SK-N-SH treated with all-trans-retinoic acid at 6 μM for 48 hours (cell line): ENCODE results near the gene CFAP251.

Experiments used
- ATAC-seq: fragments of 200-7000 bp; cut with Tn5 transposase; 3 replicates; pipeline ENCODE4 v1.9.1; 2020; ENCODE audit warnings: mild to moderate bottlenecking, moderate library complexity
- ARNTL ChIP-seq: fragments of 450-650 bp; formaldehyde crosslinking; IDR thresholded peaks from 2 replicates; pipeline ENCODE4 v1.5.0; 2020; ENCODE audit warnings: low read depth, mild to moderate bottlenecking, moderate library complexity, borderline replicate concordance
- BACH2 ChIP-seq: fragments of 250-450 bp; sonication (Bioruptor Pico); IDR thresholded peaks from 2 replicates; pipeline ENCODE4 v1.9.0; 2021; ENCODE audit warnings: mild to moderate bottlenecking, borderline replicate concordance
- CREB5 ChIP-seq: fragments of 250-450 bp; sonication (Bioruptor Pico); IDR thresholded peaks from 2 replicates; pipeline ENCODE4 v1.5.1; 2020; ENCODE audit warnings: low read depth, mild to moderate bottlenecking, moderate library complexity
- CSDC2 ChIP-seq: fragments of 250-450 bp; sonication (Bioruptor Pico); IDR thresholded peaks from 2 replicates; pipeline ENCODE4 v1.5.0; 2020; ENCODE audit warnings: mild to moderate bottlenecking, moderate library complexity
- CSRNP3 ChIP-seq: fragments of 250-450 bp; sonication (Bioruptor Pico); IDR thresholded peaks from 2 replicates; pipeline ENCODE4 v1.5.1; 2021; ENCODE audit warnings: mild to moderate bottlenecking, moderate library complexity
- ESRRG ChIP-seq: fragments of 250-450 bp; sonication (Bioruptor Pico); IDR thresholded peaks from 2 replicates; pipeline ENCODE4 v1.6.1; 2021; ENCODE audit warnings: mild to moderate bottlenecking
- GLIS3 ChIP-seq: fragments of 250-450 bp; sonication (Bioruptor Pico); IDR thresholded peaks from 2 replicates; pipeline ENCODE4 v1.5.0; 2020; ENCODE audit warnings: mild to moderate bottlenecking, moderate library complexity
- OSR1 ChIP-seq: fragments of 250-450 bp; sonication (Bioruptor Pico); IDR thresholded peaks from 2 replicates; pipeline ENCODE4 v1.8.0; 2022; ENCODE audit warnings: moderate library complexity, mild to moderate bottlenecking, inconsistent platforms
- POU6F1 ChIP-seq: fragments of 250-450 bp; sonication (Bioruptor Pico); IDR thresholded peaks from 2 replicates; pipeline ENCODE4 v1.8.0; 2021; ENCODE audit warnings: low read depth, mild to moderate bottlenecking, moderate library complexity, borderline replicate concordance
- PPARA ChIP-seq: fragments of 250-450 bp; sonication (Bioruptor Pico); IDR thresholded peaks from 2 replicates; pipeline ENCODE4 v1.5.0; 2020; ENCODE audit warnings: mild to moderate bottlenecking, borderline replicate concordance
- RARB ChIP-seq: fragments of 250-450 bp; sonication (Bioruptor Pico); IDR thresholded peaks from 2 replicates; pipeline ENCODE4 v1.8.0; 2021; ENCODE audit warnings: mild to moderate bottlenecking, moderate library complexity
- SNAI2 ChIP-seq: fragments of 250-450 bp; sonication (Bioruptor Pico); IDR thresholded peaks from 2 replicates; pipeline ENCODE4 v1.5.0; 2020; ENCODE audit warnings: mild to moderate bottlenecking, moderate library complexity
- TCF4 ChIP-seq: fragments of 250-450 bp; sonication (Bioruptor Pico); IDR thresholded peaks from 2 replicates; pipeline ENCODE4 v1.8.0; 2021; ENCODE audit warnings: mild to moderate bottlenecking, moderate library complexity, borderline replicate concordance
- TOX ChIP-seq: fragments of 250-450 bp; sonication (Bioruptor Pico); IDR thresholded peaks from 2 replicates; pipeline ENCODE4 v1.8.0; 2021; ENCODE audit warnings: mild to moderate bottlenecking, moderate library complexity, borderline replicate concordance
- TSHZ2 ChIP-seq: fragments of 250-450 bp; sonication (Bioruptor Pico); IDR thresholded peaks from 2 replicates; pipeline ENCODE4 v1.5.0; 2020; ENCODE audit warnings: mild to moderate bottlenecking, moderate library complexity
- ZC3H10 ChIP-seq: fragments of 250-450 bp; sonication (Bioruptor Pico); IDR thresholded peaks from 2 replicates; pipeline ENCODE4 v1.5.1; 2021; ENCODE audit warnings: mild to moderate bottlenecking, moderate library complexity
- ZFP3 ChIP-seq: fragments of 250-450 bp; sonication (Bioruptor Pico); IDR thresholded peaks from 2 replicates; pipeline ENCODE4 v1.5.0; 2020; ENCODE audit warnings: mild to moderate bottlenecking, moderate library complexity
- ZFP30 ChIP-seq: fragments of 450-650 bp; formaldehyde crosslinking; IDR thresholded peaks from 2 replicates; pipeline ENCODE4 v1.5.0; 2022; ENCODE audit warnings: mild to moderate bottlenecking, moderate library complexity
- ZNF565 ChIP-seq: fragments of 450-650 bp; formaldehyde crosslinking; conservative IDR thresholded peaks from 2 replicates; pipeline ENCODE4 v1.5.0; 2020; ENCODE audit warnings: low read depth, mild to moderate bottlenecking, moderate library complexity
- ZNF70 ChIP-seq: fragments of 450-650 bp; formaldehyde crosslinking; IDR thresholded peaks from 2 replicates; pipeline ENCODE4 v1.5.0; 2020; ENCODE audit warnings: mild to moderate bottlenecking, moderate library complexity
- ZNF8 ChIP-seq: fragments of 450-650 bp; formaldehyde crosslinking; IDR thresholded peaks from 2 replicates; pipeline ENCODE4 v1.5.0; 2020; ENCODE audit warnings: mild to moderate bottlenecking, moderate library complexity

CFAP251 gene

GRCh38 chr12:122048151-122048550 lies 129.8 kb downstream of the CFAP251 start:
- no peak for ATAC-seq

GRCh38 chr12:122049827-122050226 lies 131.4 kb downstream of the CFAP251 start:
- no peak for TF ChIP-seq ARNTL
- TF ChIP-seq TOX (CRISPR knock-in tag) = no peak
- no peak for TF ChIP-seq SNAI2
- TF ChIP-seq ZNF70 (CRISPR knock-in tag) = no peak
- no peak for TF ChIP-seq GLIS3 (CRISPR knock-in tag)
- no peak for TF ChIP-seq ESRRG
- TF ChIP-seq RARB (CRISPR knock-in tag) = no peak
- TF ChIP-seq CREB5 (CRISPR knock-in tag) = no peak
- no peak for TF ChIP-seq ZNF8
- TF ChIP-seq ZFP30 (CRISPR knock-in tag) = no peak
- ATAC-seq = no peak

More at GRCh38 chr12:122048151-122048550, 129.8 kb downstream of the CFAP251 start:
- TF ChIP-seq SNAI2 = no peak
- no peak for TF ChIP-seq RARB (CRISPR knock-in tag)
- TF ChIP-seq POU6F1 = no peak
- TF ChIP-seq ZNF8 = no peak
- TF ChIP-seq TOX (CRISPR knock-in tag) = no peak
- TF ChIP-seq CSRNP3 (CRISPR knock-in tag) = no peak
- no peak for TF ChIP-seq ESRRG
- TF ChIP-seq CSDC2 (CRISPR knock-in tag) = no peak
- TF ChIP-seq OSR1 (CRISPR knock-in tag) = no peak
- no peak for TF ChIP-seq TCF4 (CRISPR knock-in tag)
- no peak for TF ChIP-seq ZC3H10 (CRISPR knock-in tag)
- no peak for TF ChIP-seq TSHZ2 (CRISPR knock-in tag)
- no peak for TF ChIP-seq CREB5 (CRISPR knock-in tag)
- TF ChIP-seq ZFP30 (CRISPR knock-in tag) = no peak
- no peak for TF ChIP-seq ZNF70 (CRISPR knock-in tag)
- TF ChIP-seq ZFP3 (CRISPR knock-in tag) = no peak

GRCh38 chr12:122050706-122051105 lies 132.3 kb downstream of the CFAP251 start:
- no peak for TF ChIP-seq TOX (CRISPR knock-in tag)
- no peak for TF ChIP-seq POU6F1
- TF ChIP-seq ZNF8 = no peak
- no peak for TF ChIP-seq ARNTL
- TF ChIP-seq PPARA (CRISPR knock-in tag) = no peak
- no peak for TF ChIP-seq ZNF565
- no peak for TF ChIP-seq TCF4 (CRISPR knock-in tag)
- TF ChIP-seq TSHZ2 (CRISPR knock-in tag) = no peak
- TF ChIP-seq ESRRG = no peak
- TF ChIP-seq CSDC2 (CRISPR knock-in tag) = no peak
- TF ChIP-seq ZC3H10 (CRISPR knock-in tag) = no peak
- no peak for TF ChIP-seq BACH2 (CRISPR knock-in tag)
- TF ChIP-seq RARB (CRISPR knock-in tag) = no peak
- no peak for ATAC-seq
